GM12873 (cell line): ENCODE data around the gene CCT6A.

Experiments used
- TF ChIP-seq, protein P1 (sequence below): IDR thresholded peaks from 2 replicates; pipeline ENCODE4 v1.5.1; 2012; ENCODE audit warnings: low read depth, mild to moderate bottlenecking, moderate library complexity, low read length, control low read depth; ENCODE audit not compliant: insufficient read depth; ENCODE audit errors: missing control alignments

Gene CCT6A

DNA sequence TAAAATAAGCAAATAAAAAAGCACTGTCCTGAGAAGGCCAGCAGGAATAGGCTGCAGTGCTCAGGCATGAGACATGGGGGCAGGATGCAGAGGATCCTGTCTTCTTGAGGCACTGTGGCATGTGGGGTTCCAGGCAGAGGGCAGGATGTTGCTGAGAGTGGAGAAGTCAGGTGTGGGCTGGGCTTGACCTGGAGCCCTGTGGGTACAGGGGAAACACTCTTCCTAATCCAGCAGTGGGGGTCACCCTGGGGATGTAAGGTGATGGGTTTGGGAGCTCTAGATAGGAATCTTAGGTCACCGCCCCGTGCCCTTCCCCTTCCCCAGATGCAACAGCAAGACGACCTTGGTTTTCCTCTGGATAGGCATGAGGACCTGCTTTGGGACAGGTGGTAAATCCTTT is 26.1 kb downstream of the CCT6A start:
- TF ChIP-seq, protein P1, sequence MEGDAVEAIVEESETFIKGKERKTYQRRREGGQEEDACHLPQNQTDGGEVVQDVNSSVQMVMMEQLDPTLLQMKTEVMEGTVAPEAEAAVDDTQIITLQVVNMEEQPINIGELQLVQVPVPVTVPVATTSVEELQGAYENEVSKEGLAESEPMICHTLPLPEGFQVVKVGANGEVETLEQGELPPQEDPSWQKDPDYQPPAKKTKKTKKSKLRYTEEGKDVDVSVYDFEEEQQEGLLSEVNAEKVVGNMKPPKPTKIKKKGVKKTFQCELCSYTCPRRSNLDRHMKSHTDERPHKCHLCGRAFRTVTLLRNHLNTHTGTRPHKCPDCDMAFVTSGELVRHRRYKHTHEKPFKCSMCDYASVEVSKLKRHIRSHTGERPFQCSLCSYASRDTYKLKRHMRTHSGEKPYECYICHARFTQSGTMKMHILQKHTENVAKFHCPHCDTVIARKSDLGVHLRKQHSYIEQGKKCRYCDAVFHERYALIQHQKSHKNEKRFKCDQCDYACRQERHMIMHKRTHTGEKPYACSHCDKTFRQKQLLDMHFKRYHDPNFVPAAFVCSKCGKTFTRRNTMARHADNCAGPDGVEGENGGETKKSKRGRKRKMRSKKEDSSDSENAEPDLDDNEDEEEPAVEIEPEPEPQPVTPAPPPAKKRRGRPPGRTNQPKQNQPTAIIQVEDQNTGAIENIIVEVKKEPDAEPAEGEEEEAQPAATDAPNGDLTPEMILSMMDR = no peak

DNA sequence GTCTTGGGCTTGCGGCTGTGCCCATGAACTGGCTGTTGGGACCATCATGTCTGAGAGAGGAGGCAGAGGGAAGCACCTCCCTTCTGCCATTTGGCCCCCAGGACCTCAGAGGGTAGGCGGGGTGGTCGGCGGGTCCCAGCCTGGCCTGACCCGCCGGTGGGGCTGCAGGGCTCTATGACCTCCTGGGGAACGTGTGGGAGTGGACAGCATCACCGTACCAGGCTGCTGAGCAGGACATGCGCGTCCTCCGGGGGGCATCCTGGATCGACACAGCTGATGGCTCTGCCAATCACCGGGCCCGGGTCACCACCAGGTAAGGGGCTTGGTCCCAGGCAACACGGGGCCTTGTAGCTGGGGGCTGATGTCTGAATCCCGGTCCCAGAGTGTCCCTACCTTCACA is 26.6 kb downstream of the CCT6A start:
- TF ChIP-seq, protein P1 = no peak

DNA sequence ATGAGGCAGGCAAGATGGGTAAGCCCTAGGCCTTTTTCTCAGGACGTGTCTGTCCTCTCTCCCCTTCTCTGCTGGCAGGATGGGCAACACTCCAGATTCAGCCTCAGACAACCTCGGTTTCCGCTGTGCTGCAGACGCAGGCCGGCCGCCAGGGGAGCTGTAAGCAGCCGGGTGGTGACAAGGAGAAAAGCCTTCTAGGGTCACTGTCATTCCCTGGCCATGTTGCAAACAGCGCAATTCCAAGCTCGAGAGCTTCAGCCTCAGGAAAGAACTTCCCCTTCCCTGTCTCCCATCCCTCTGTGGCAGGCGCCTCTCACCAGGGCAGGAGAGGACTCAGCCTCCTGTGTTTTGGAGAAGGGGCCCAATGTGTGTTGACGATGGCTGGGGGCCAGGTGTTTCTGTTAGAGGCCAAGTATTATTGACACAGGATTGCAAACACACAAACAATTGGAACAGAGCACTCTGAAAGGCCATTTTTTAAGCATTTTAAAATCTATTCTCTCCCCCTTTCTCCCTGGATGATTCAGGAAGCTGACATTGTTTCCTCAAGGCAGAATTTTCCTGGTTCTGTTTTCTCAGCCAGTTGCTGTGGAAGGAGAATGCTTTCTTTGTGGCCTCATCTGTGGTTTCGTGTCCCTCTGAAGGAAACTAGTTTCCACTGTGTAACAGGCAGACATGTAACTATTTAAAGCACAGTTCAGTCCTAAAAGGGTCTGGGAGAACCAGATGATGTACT is 28.1 kb downstream of the CCT6A start:
- TF ChIP-seq, protein P1 = no peak

DNA sequence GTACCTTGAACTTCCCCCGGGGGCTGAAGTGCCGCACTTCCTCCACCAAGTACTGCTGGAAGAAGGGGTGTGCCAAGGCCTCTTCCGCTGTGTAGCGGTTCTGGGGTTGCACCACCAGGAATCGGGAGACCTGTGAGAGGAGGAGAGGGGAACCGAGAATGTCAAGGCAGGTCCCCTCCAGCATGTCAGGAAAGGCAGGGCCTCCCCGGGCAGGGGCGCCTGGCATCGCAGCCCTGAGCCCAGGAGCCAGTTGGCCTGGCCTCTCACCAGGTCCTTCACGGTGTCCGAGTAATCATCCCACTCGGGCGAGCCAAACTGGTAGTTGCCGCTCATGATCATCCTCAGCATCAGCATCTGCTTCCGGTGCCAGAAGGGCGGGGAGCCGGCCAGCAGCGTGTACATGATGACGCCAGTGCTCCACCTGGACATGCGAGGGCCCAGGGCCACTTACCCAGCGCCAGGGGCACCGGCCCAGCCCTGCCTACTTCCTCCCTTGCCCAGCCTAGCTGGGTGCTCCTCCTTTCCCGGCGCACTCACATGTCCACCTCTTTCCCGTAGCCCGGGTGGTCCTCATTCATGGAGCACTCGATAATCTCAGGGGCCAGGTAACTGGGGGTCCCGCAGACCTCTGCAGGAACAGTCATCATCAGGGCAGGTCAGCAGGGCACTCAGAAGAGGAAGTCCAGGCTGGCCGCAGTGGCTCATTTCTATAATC is 30.2 kb downstream of the CCT6A start:
- TF ChIP-seq, protein P1 = no peak

DNA sequence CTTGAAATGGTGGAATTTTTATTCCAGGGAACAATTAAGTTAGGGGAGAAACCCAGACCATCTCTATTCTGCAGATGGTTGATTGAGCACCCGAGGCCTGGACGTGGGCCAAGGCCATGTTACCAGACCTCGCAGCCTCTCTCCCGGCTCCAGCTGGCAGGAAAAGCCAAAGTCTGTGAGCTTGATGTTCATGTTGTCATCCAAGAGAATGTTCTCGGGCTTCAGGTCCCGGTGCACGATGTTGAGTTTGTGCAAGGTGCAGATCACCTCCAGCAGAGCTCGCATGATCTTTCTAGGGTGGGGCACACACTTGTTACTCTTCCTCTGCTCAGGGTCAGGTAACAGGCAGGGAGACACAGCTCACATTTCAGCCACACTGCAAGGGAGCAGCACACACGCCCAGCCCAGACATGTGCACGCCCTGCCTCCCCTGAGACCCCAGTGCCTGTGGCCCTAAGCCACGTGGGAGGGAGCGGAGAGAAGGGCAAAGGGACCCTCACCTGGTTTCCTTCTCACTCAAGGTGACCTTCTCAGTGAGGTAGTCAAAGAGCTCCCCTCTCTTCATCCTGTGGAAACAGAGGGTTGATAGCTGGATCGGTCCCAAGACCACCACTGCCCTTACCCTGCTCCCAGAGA is 31.7 kb downstream of the CCT6A start:
- TF ChIP-seq, protein P1 = no peak

DNA sequence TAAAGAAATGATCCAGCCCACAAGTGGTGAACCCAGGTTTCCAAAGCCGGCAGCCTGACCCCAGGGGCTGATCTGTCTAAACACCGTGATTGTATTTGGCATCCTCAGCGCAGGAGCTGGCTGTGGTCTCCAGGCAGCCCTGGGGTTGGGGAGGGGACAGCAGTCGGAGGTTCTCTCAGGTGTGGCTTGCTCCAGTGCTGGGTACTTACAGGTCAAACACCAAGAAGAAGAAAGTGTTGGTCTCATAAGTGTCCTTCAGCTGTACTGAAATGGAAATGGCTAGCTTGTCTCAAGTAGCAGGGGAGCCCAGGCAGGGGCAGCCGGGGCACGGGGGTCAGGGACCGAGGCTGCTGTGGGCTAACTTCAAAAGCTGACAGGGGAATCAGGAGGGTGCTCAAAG is 35.2 kb downstream of the CCT6A start:
- TF ChIP-seq, protein P1 = no peak

DNA sequence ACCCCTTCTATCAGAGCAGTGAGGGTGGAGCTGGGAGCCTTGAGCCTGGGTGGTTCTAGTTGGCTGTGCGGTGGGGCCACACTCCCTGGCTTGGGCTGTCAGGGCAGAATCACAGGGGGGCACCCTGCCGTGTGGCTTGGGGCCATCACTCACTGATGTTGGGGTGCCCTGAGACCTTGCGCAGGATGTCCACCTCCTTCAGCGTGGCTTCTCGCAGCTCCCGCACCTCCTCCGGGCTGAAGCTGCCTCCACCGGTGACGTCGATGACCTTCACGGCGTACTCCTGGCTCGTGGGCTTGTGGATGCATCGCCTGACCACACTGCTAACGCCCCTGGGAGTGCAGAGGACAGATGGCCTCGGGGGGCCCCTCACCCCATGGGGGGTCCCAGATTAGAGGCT is 35.9 kb downstream of the CCT6A start:
- TF ChIP-seq, protein P1 = no peak
